ENCODE results near the gene RIC8B.
"Not testable (repeated sequence)": the region's sequence is repeated elsewhere in the genome, so short reads cannot be mapped to it uniquely, and the experiment has no call there.

The RIC8B gene

DNA sequence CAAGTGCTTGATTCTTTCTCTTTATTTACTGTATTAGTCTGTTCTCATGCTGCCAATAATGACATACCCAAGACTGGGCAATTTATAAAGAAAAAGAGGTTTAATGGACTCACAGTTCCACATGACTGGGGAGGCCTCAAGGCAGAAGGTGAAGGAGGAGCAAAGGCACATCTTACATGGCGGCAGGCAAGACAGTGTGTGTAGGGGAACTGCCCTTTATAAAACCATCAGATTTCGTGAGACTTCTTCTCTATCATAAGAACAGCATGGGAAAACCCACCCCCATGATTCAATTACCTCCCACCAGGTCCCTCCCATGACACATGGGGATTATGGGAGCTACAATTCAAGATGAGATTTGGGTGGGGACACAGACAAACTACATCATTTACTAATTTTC, 149.1 kb downstream of the RIC8B start:
- not testable (repeated sequence) for H3K4me3 ChIP-seq (ENCODE audit: low read length); H3K9me3 ChIP-seq (ENCODE audit: insufficient read depth, low read depth, low read length); H3K9ac ChIP-seq (ENCODE audit: low read depth, low read length); H3K36me3 ChIP-seq (ENCODE audit: insufficient read depth, low read length); H3K27ac ChIP-seq (ENCODE audit: low read depth, low read length); H3K27me3 ChIP-seq (ENCODE audit: insufficient read depth, low read length)
- peaks cover 10% of the 10 kb centered on the region for H3K4me1 ChIP-seq (ENCODE audit: insufficient read depth, low read length)
- 93% methylated on average over 1 of the region's 2 CpGs for WGBS

DNA sequence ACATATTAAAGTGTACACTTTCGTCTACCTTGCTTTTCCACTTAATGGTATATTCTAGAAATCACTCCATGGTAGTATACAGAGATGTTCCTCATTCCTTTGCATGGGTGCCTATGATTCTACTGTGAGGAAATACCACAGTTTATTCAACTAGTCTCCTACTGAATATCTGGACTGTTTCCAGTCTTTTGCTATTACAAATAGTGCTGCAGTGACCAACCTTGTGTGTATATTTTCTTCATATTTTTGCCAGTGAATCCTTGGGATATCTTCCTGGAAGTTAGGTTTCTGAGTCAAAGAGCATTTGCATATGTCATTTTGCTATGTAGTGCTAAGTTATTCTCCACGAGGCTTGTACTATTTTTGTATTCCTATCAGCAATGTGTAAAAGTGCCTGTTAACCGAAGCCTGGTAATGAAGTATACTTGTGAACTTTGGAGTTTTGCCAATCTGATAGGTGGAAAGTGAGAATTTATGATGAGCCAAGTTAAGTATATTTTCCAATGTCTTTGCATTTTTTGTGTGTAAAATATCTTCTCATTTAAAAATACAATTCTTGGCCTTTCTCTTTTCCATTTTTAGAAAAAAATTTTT, 149.9 kb downstream of the RIC8B start:
- Histone ChIP-seq H3K27me3 (ENCODE audit: insufficient read depth, low read length) (no peaks in the 10 kb centered on the region), H3K4me3 (ENCODE audit: low read length) (no peak overlapping the region), H3K36me3 (ENCODE audit: insufficient read depth, low read length) (no peaks in the 10 kb centered on the region), H3K9ac (ENCODE audit: low read depth, low read length) (no peak overlapping the region), H3K9me3 (ENCODE audit: insufficient read depth, low read depth, low read length) (0 out of 2 replicates have a peak, but pooled peaks cover 3% of the 10 kb centered on the region), H3K27ac (ENCODE audit: low read depth, low read length) (no peak overlapping the region), H3K4me1 (ENCODE audit: insufficient read depth, low read length) (peaks cover 5% of the 10 kb centered on the region)
- 99% methylated on average over 3 of the region's 3 CpGs for WGBS

DNA sequence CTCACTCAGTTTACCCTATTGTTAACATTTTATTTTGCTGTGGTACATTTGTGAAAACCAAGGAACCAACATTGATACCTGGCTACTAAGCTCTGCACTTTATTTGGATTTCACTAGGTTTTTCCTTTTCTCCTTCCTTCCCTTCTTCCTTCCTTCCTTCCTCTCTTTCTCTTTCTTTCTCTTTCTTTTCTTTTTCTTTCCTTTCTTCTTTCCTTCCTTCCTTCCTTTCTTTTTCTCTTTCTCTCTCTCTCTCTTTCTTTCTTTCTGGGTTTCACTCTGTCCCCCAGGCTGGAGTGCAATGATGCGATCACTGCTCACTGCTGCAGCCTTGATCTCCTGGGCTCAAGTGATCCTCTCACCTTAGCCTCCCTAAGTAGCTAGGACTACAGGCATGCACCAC, 152.2 kb downstream of the RIC8B start:
- Histone ChIP-seq H3K9me3 (ENCODE audit: insufficient read depth, low read depth, low read length) (0 out of 2 replicates have a peak, but pooled peaks cover 3% of the 10 kb centered on the region), H3K4me3 (ENCODE audit: low read length) (no peak overlapping the region), H3K27me3 (ENCODE audit: insufficient read depth, low read length) (no peaks in the 10 kb centered on the region), H3K4me1 (ENCODE audit: insufficient read depth, low read length) (no peaks in the 10 kb centered on the region), H3K9ac (ENCODE audit: low read depth, low read length) (no peak overlapping the region), H3K27ac (ENCODE audit: low read depth, low read length) (no peak overlapping the region), H3K36me3 (ENCODE audit: insufficient read depth, low read length) (no peaks in the 10 kb centered on the region)
- WGBS, result 93% methylated on average over 1 of the region's 1 CpG

GRCh38 chr12:106934277-106934676, 159.8 kb downstream of the RIC8B start:
- H3K27ac ChIP-seq (ENCODE audit: low read depth, low read length), result no peak overlapping the region
- no peaks in the 10 kb centered on the region for H3K9me3 ChIP-seq (ENCODE audit: insufficient read depth, low read depth, low read length)
- 99% methylated on average over 2 of the region's 3 CpGs for WGBS
- H3K36me3 ChIP-seq (ENCODE audit: insufficient read depth, low read length), result no peaks in the 10 kb centered on the region
- H3K9ac ChIP-seq (ENCODE audit: low read depth, low read length), result no peak overlapping the region
- no peaks in the 10 kb centered on the region for H3K4me1 ChIP-seq (ENCODE audit: insufficient read depth, low read length)
- H3K4me3 ChIP-seq (ENCODE audit: low read length), result no peak overlapping the region
- no peaks in the 10 kb centered on the region for H3K27me3 ChIP-seq (ENCODE audit: insufficient read depth, low read length)
